Measurements from ENCODE around the gene PKNOX2.

The PKNOX2 gene

GRCh38 chr11:125390946-125391345 is 226.4 kb downstream of the PKNOX2 start:
- DNase-seq = no peak

- no peak for DNase-seq
Measured at GRCh38 chr11:125393331-125393730, 228.8 kb downstream of the PKNOX2 start.

- no peak for DNase-seq
Measured at GRCh38 chr11:125394296-125394695, 229.7 kb downstream of the PKNOX2 start.

GRCh38 chr11:125397421-125397820 is 232.9 kb downstream of the PKNOX2 start:
- no peak for DNase-seq

- DNase-seq = no peak
Measured at GRCh38 chr11:125398475-125398874, 233.9 kb downstream of the PKNOX2 start.

GRCh38 chr11:125398994-125399640 is 234.6 kb downstream of the PKNOX2 start:
- DNase-seq = no peak

- DNase-seq = no peak
Measured at GRCh38 chr11:125399945-125400344, 235.4 kb downstream of the PKNOX2 start.

GRCh38 chr11:125401235-125401634 is 236.7 kb downstream of the PKNOX2 start:
- DNase-seq = no peak

GRCh38 chr11:125401746-125402145 is 237.2 kb downstream of the PKNOX2 start:
- no peak for DNase-seq

GRCh38 chr11:125402435-125402834 is 237.9 kb downstream of the PKNOX2 start:
- DNase-seq = no peak

GRCh38 chr11:125404157-125404810 is 239.7 kb downstream of the PKNOX2 start:
- DNase-seq = no peak

GRCh38 chr11:125404811-125405790 is 240.6 kb downstream of the PKNOX2 start:
- DNase-seq = peak; percentile 76 to 80

GRCh38 chr11:125407046-125407445 is 242.5 kb downstream of the PKNOX2 start:
- DNase-seq = no peak

GRCh38 chr11:125408311-125408711 is 243.8 kb downstream of the PKNOX2 start:
- no peak for DNase-seq

- DNase-seq = no peak
Measured at GRCh38 chr11:125410091-125410490, 245.5 kb downstream of the PKNOX2 start.

- no peak for DNase-seq
Measured at GRCh38 chr11:125412177-125412496, 247.6 kb downstream of the PKNOX2 start.

- DNase-seq = no peak
Measured at GRCh38 chr11:125412509-125412908, 248.0 kb downstream of the PKNOX2 start.

GRCh38 chr11:125413226-125413625 is 248.7 kb downstream of the PKNOX2 start:
- no peak for DNase-seq

- DNase-seq = no peak
Measured at GRCh38 chr11:125414121-125414520, 249.6 kb downstream of the PKNOX2 start.

- no peak for DNase-seq
Measured at GRCh38 chr11:125416981-125417935, 252.7 kb downstream of the PKNOX2 start.

- DNase-seq = no peak
Measured at GRCh38 chr11:125418396-125418795, 253.8 kb downstream of the PKNOX2 start.

- no peak for DNase-seq
Measured at GRCh38 chr11:125422681-125423080, 258.1 kb downstream of the PKNOX2 start.
